Measurements from ENCODE around the gene OR5AU1. TPM values are rescaled to one million over a fixed set of nuclear protein-coding genes. Genes with fewer than 3 reads are reported as not detected.

OR5AU1 gene
- total RNA-seq, 4 donors from 2014 or later = not detected

DNA sequence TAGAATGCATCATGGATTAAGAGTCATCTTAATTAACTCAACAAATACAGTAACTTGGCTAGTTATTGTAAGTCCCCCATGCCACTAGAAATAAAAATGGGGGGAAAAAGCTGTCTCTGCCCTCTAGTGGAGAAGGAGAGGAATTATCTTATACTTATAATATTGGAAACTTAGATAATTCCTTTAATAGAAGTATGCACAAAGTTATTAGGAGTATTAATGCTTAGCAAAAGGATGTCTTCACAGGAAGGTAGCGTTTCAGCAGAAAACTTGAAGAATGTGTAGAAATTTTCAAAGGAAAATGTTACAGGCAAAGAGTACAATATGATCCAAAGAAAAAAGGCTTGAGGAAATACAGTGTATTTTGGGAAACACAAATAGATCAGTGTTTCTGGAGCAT lies 19.8 kb downstream of the OR5AU1 start:
- intact Hi-C loops (cut with DNase I; ENCODE audit: low total_unique reads) = no loop called here
- no peaks in the 10 kb centered on the region for H3K27me3 ChIP-seq
- no peaks in the 10 kb centered on the region for H3K9me3 ChIP-seq

DNA sequence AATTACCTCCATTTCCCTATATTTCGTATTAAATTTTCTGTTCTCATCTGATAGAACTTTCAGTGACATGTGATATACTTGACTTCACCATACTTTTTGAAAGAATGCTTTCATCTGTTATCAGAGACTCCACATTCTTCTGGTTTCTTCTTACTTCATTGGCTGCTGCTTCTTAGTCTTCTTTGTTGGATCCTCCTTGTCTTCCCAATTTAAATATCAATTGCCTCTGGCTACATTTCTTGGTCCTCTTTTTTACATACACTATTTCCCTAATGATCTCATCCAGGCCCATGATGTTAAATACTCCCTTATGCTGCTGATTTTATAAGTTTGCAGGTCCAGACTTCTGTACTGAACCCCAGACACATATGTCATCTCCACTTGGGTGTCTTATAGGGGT lies 22.0 kb downstream of the OR5AU1 start:
- intact Hi-C loops (cut with DNase I; ENCODE audit: low total_unique reads) = no loop called here
- TF ChIP-seq POLR2A (IDR thresholded peaks at IDR 0.05) = no peak
- TF ChIP-seq, protein P1, sequence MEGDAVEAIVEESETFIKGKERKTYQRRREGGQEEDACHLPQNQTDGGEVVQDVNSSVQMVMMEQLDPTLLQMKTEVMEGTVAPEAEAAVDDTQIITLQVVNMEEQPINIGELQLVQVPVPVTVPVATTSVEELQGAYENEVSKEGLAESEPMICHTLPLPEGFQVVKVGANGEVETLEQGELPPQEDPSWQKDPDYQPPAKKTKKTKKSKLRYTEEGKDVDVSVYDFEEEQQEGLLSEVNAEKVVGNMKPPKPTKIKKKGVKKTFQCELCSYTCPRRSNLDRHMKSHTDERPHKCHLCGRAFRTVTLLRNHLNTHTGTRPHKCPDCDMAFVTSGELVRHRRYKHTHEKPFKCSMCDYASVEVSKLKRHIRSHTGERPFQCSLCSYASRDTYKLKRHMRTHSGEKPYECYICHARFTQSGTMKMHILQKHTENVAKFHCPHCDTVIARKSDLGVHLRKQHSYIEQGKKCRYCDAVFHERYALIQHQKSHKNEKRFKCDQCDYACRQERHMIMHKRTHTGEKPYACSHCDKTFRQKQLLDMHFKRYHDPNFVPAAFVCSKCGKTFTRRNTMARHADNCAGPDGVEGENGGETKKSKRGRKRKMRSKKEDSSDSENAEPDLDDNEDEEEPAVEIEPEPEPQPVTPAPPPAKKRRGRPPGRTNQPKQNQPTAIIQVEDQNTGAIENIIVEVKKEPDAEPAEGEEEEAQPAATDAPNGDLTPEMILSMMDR (IDR thresholded peaks at IDR 0.05) = no peak
- no peaks in the 10 kb centered on the region for H3K36me3 ChIP-seq
- no peak overlapping the region for H3K4me3 ChIP-seq
- no peak overlapping the region for H3K27ac ChIP-seq
- H3K27me3 ChIP-seq = no peaks in the 10 kb centered on the region
- no peaks in the 10 kb centered on the region for H3K9me3 ChIP-seq
- DNase-seq = no peak
- H3K4me1 ChIP-seq = no peaks in the 10 kb centered on the region

More for the DNA sequence above, 19.8 kb downstream of the OR5AU1 start:
- H3K4me1 ChIP-seq = no peaks in the 10 kb centered on the region
- no peak overlapping the region for H3K27ac ChIP-seq
- no peak for DNase-seq
- no peaks in the 10 kb centered on the region for H3K36me3 ChIP-seq
- TF ChIP-seq POLR2A (IDR thresholded peaks at IDR 0.05) = no peak
- TF ChIP-seq, protein P1 (IDR thresholded peaks at IDR 0.05) = peak; percentile 13 to 40 (median 19)
- no peak overlapping the region for H3K4me3 ChIP-seq

DNA sequence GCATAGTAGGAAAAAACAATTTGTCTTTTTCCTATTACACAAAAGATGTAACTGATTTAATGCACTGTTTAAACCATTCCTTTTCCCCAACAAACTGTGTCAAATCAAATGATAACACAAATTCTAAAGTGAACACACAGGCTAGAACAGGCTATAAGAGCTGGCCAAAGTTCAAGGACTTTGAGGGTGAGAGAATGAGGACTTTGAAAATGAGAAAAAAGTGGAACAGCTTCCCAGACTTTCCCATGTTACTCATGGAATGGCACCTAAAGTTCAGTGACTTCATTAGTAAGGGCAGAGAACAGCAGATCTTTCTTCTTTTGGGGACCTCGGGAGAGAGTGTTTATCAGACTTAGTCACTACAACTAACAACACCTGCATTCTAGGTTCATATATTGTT lies 32.4 kb downstream of the OR5AU1 start:
- TF ChIP-seq, protein P1 (IDR thresholded peaks at IDR 0.05) = no peak
- no peak for TF ChIP-seq POLR2A (IDR thresholded peaks at IDR 0.05)
- DNase-seq = no peak
- no peak overlapping the region for H3K4me3 ChIP-seq
- no peak overlapping the region for H3K27ac ChIP-seq
- H3K36me3 ChIP-seq = no peaks in the 10 kb centered on the region
- no peaks in the 10 kb centered on the region for H3K9me3 ChIP-seq
- no peaks in the 10 kb centered on the region for H3K27me3 ChIP-seq
- intact Hi-C loops (cut with DNase I; ENCODE audit: low total_unique reads) = no loop called here
- no peaks in the 10 kb centered on the region for H3K4me1 ChIP-seq

DNA sequence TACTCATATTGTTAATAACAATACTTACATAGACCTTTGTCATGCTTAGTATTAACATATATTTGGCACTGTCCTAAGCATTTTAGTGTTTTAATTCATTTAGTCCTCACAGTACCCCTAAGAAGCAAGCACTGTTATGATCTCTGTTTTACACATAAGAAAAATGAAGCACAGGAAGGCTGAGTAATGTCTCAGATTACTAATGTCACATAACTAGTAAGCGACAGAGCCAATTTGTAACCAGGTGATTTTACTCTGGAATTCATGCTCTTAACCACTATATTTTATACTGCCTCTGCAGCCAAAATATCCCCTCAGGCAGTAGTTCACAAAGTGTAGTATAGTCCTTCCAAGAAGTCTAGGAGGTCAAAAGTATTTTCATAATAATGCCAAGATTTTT lies 34.7 kb downstream of the OR5AU1 start:
- H3K4me1 ChIP-seq = no peaks in the 10 kb centered on the region
- H3K27me3 ChIP-seq = no peaks in the 10 kb centered on the region
- no peak overlapping the region for H3K27ac ChIP-seq
- H3K9me3 ChIP-seq = no peaks in the 10 kb centered on the region
- TF ChIP-seq, protein P1 (IDR thresholded peaks at IDR 0.05) = no peak
- no peak for TF ChIP-seq POLR2A (IDR thresholded peaks at IDR 0.05)
- DNase-seq = no peak
- H3K36me3 ChIP-seq = no peaks in the 10 kb centered on the region
- intact Hi-C loops (cut with DNase I; ENCODE audit: low total_unique reads) = no loop called here
- H3K4me3 ChIP-seq = no peak overlapping the region

DNA sequence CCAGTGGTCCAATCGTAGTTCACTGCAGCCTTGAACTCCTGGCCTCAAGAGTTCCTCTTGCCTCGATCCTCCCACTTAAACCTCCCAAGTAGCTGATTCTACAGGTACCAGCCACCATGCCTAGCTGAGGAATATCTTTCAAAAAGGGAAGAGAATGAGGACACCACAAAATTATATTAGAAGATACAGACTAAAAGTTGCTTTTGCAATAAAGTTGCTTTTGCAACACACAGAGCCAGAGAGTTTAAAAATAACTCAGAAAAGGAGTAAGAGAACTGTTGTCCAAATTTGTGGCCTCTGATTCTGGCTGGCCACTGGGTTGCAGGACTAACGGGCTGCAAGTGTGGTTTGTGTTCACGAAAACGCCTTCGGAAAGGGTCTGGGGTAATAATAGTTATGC lies 35.2 kb downstream of the OR5AU1 start:
- H3K27me3 ChIP-seq = no peaks in the 10 kb centered on the region
- no peaks in the 10 kb centered on the region for H3K36me3 ChIP-seq
- TF ChIP-seq, protein P1 (IDR thresholded peaks at IDR 0.05) = no peak
- no peak for TF ChIP-seq POLR2A (IDR thresholded peaks at IDR 0.05)
- H3K9me3 ChIP-seq = no peaks in the 10 kb centered on the region
- H3K4me1 ChIP-seq = no peaks in the 10 kb centered on the region
- no peak overlapping the region for H3K4me3 ChIP-seq
- no peak for DNase-seq
- intact Hi-C loops (cut with DNase I; ENCODE audit: low total_unique reads) = no loop called here
- no peak overlapping the region for H3K27ac ChIP-seq

Measured in uterus (tissue), 4 donors.